22Rv1 (cell line): ENCODE measurements around the gene SLC25A5.

Source experiments
- CTCF ChIP-seq: fragments of 450-650 bp; IDR thresholded peaks from 2 replicates; pipeline ENCODE4 v1.5.1; 2017; ENCODE audit warnings: mild to moderate bottlenecking
- ZFX ChIP-seq: fragments of 450-650 bp; IDR thresholded peaks from 2 replicates; pipeline ENCODE4 v1.6.1; 2017; ENCODE audit warnings: antibody characterized with exemption, borderline replicate concordance

DNA sequence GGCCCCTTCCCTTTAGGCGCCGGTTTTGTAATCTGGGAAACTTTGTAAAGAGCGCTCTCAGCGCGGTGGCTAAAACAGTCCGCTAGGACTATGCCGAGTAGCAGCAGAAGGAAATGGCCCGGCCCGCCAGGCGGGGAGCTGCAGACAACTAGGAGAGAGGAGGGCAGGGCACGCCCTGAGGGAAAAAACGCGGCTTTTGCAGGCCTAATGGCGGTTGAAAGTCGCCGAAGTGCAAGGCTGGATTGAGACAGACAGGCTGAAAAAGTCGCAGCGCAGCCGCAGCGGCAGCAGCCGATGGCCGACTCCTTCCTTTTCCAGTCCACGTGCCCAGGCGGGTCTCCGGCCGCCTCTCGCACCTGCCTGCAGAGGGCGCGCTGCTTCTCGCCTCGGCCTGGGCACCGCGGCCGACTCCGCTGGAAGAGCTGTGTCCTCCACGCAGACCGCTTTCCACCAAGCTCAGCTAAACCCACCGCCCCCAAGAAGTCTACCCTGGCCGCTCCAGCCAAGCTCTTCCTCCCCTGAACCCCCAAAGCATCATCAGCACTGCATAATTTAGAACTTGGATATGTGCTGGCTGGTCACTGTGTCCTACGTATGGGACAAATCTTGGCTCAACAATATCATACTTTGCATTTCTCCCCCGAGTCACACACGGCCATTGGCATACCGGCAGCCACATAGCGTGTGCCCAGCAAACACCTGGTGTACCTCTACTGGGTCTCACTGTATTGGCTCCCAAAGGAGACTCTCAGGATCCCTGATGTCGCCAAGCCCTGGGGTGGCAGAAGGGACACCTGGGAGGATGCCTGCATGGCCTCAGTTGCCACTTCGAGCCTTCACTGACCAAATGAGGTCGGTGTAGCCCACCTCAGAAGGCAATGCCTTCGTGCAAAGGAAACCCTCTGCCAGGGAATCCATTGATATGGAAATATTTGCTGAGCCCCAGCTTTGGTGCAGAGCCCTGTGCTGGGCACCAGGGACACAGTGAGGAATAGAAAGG lies 14.5 kb downstream of the SLC25A5 start:
- TF ChIP-seq CTCF: peak; percentile 83
- TF ChIP-seq ZFX: no peak
